Lower leg skin (tissue), 3 donors: ENCODE data around the gene EFCAB10.

Experiments
- CTCF ChIP-seq, 3 donors: fragments of 450-650 bp; IDR thresholded peaks; one replicate each; pipeline ENCODE4 v1.5.1; 2016; ENCODE audit warnings: antibody characterized with exemption in 3 of 3, mild to moderate bottlenecking in 3 of 3, moderate library complexity in 2 of 3
- POLR2A ChIP-seq, 2 donors: fragments of 450-650 bp; IDR thresholded peaks; one replicate each; pipeline ENCODE4 v1.6.1; 2016 to 2017; ENCODE audit warnings: antibody characterized with exemption in 2 of 2, mild to moderate bottlenecking in 1 of 2, moderate library complexity in 1 of 2

- TF ChIP-seq CTCF (IDR thresholded peaks at IDR 0.05) (no peak), POLR2A (IDR thresholded peaks at IDR 0.05) (no peak)
Measured at GRCh38 chr7:105611856-105612775, 30.8 kb upstream of the EFCAB10 start.
